K562 (cell line): ENCODE measurements around the gene TREH. TPM values are rescaled to one million over a fixed set of nuclear protein-coding genes. Genes with fewer than 3 reads are reported as not detected.

Experiments used
- ATAC-seq: fragments of 200-7000 bp; cut with Tn5 transposase; 3 replicates; pipeline ENCODE4 v1.9.1; 2020; ENCODE audit warnings: moderate library complexity
- BruUV-seq: library from RNA; stranded (reverse); fragments of 400-500 nt; replicated peaks from 2 replicates; lab custom pipeline; 2021; lab: Mats Ljungman, UMichigan
- CTCF ChIA-PET: fragments of 300-600 bp; formaldehyde crosslinking; extraction: SDS; loops from one replicate; lab custom pipeline; 2021; ENCODE audit warnings: low intra/inter-chr PET ratio; lab: Yijun Ruan, JAX
- POLR2A ChIA-PET: fragments of 300-600, 350-650 bp; sonication (Branson Sonifier 250); formaldehyde crosslinking; extraction: SDS; loops from one replicate; lab custom pipeline; 2021; ENCODE audit warnings: antibody characterized with exemption, inconsistent platforms; lab: Yijun Ruan, JAX
- DNase-seq, 4 experiments: peaks; one replicate each; pipeline versions ENCODE4 v3.0.0 to v3.0.0-alpha.2; 2011 to 2018; ENCODE audit warnings: low spot score in 3 of 4, mixed read lengths in 3 of 4; ENCODE audit errors: extremely low read depth in 1 of 4
- FAIRE-seq: peaks from 2 replicates; lab custom pipeline; 2011; peaks lifted over from hg19 to GRCh38; lab: Jason Lieb, UNC
- H2AFZ ChIP-seq: 2 replicates; pipeline ENCODE4 v1.6.0; 2011; ENCODE audit warnings: low read depth, low read length, control low read depth, inconsistent platforms
- H3K27ac ChIP-seq: fragments of 200-600 bp; 3 replicates; pipeline ENCODE4 v1.8.0; 2011; ENCODE audit warnings: low read depth, mild to moderate bottlenecking, control low read depth, inconsistent platforms, low read length, moderate library complexity, mixed read lengths; ENCODE audit errors: extremely low read depth
- H3K27me3 ChIP-seq, 2 experiments: fragments of 300-600 bp in 1 of 2; 2 replicates in 1 of 2; 3 replicates in 1 of 2; pipeline versions ENCODE4 v1.6.0 to v1.8.0; 2011; ENCODE audit warnings: inconsistent platforms in 2 of 2, low read length in 2 of 2, mild to moderate bottlenecking in 1 of 2, mixed read lengths in 1 of 2, moderate library complexity in 1 of 2; ENCODE audit not compliant: control insufficient read depth in 2 of 2, insufficient read depth in 2 of 2
- H3K36me3 ChIP-seq: fragments of 300-600 bp; 3 replicates; pipeline ENCODE4 v1.8.0; 2011; ENCODE audit warnings: mild to moderate bottlenecking, low read length, inconsistent platforms; ENCODE audit not compliant: control insufficient read depth, insufficient read depth
- H3K4me1 ChIP-seq, 2 experiments: fragments of 200-600 bp in 1 of 2; replicated peaks in 1 of 2; 2 replicates in 1 of 2; 3 replicates in 1 of 2; pipeline versions ENCODE4 v1.5.1 to v1.8.0; 2011; ENCODE audit warnings: inconsistent platforms in 2 of 2, low read length in 2 of 2, mild to moderate bottlenecking in 1 of 2, mixed read lengths in 1 of 2, moderate library complexity in 1 of 2; ENCODE audit not compliant: control insufficient read depth in 2 of 2, insufficient read depth in 2 of 2
- H3K4me2 ChIP-seq: 2 replicates; pipeline ENCODE4 v1.6.1; 2011; ENCODE audit warnings: low read length, control low read depth, inconsistent platforms, mixed read lengths; ENCODE audit not compliant: insufficient read depth
- H3K4me3 ChIP-seq: fragments of 200-600 bp; sonication (generic), shearing (Covaris generic); 2 replicates; pipeline ENCODE4 v1.5.1; 2016; ENCODE audit warnings: control low read depth, inconsistent platforms
- H3K79me2 ChIP-seq: fragments of 200-600 bp; 3 replicates; pipeline ENCODE4 v1.8.0; 2011; ENCODE audit warnings: low read length, inconsistent platforms; ENCODE audit not compliant: control insufficient read depth, insufficient read depth
- H3K9ac ChIP-seq, 2 experiments: 2 replicates each; pipeline versions ENCODE4 v1.6.0 to v1.6.1; 2011; ENCODE audit warnings: low read depth in 2 of 2, low read length in 2 of 2, control low read depth in 1 of 2, inconsistent platforms in 1 of 2, mild to moderate bottlenecking in 1 of 2, mixed read lengths in 1 of 2; ENCODE audit not compliant: insufficient read depth in 1 of 2
- H3K9me1 ChIP-seq: one replicate; pipeline ENCODE4 v1.6.0; 2011; ENCODE audit warnings: inconsistent platforms, mild to moderate bottlenecking, low read length, moderate library complexity; ENCODE audit not compliant: control insufficient read depth, insufficient read depth
- H3K9me3 ChIP-seq: replicated peaks from 2 replicates; pipeline ENCODE4 v1.5.1; 2011; ENCODE audit warnings: low read depth, low read length, inconsistent platforms; ENCODE audit not compliant: control insufficient read depth, insufficient read depth
- H4K20me1 ChIP-seq: replicated peaks from 2 replicates; pipeline ENCODE4 v1.6.1; 2011; ENCODE audit warnings: low read length, inconsistent platforms, mixed read lengths; ENCODE audit not compliant: control insufficient read depth, insufficient read depth
- GATAD2A ChIP-seq: fragments of 450-650 bp; IDR thresholded peaks from 2 replicates; pipeline ENCODE4 v1.6.1; 2017
- LCOR ChIP-seq: sonication (generic); formaldehyde crosslinking; IDR thresholded peaks from 2 replicates; pipeline ENCODE4 v1.8.0; 2022; ENCODE audit warnings: mild to moderate bottlenecking, missing genetic modification reagents
- MAFK ChIP-seq: IDR thresholded peaks from 2 replicates; pipeline ENCODE4 v1.6.1; 2011; ENCODE audit warnings: low read length, improper control_type of control experiment
- MCM3 ChIP-seq: fragments of 450-650 bp; IDR thresholded peaks from 2 replicates; pipeline ENCODE4 v1.6.1; 2016
- MYNN ChIP-seq, 2 experiments: sonication (generic); formaldehyde crosslinking in 1 of 2; IDR thresholded peaks; 2 replicates each; pipeline versions ENCODE4 v1.5.0 to v1.6.1; 2016 to 2020; ENCODE audit warnings: antibody characterized with exemption in 1 of 2, missing genetic modification reagents in 1 of 2
- PPARD ChIP-seq: fragments of 250-450 bp; sonication (Bioruptor Pico); IDR thresholded peaks from 2 replicates; pipeline ENCODE4 v1.8.0; 2022; ENCODE audit warnings: inconsistent platforms, mild to moderate bottlenecking, moderate library complexity
- SNRNP70 ChIP-seq: fragments of 200-400 bp; formaldehyde crosslinking; optimal IDR thresholded peaks from 2 replicates; pipeline ENCODE3; 2017; ENCODE audit warnings: low read depth, low read length
- SUPT5H ChIP-seq: fragments of 450-650 bp; IDR thresholded peaks from 2 replicates; pipeline ENCODE4 v1.6.1; 2016
- WHSC1 ChIP-seq: IDR thresholded peaks from one replicate; pipeline ENCODE4 v1.6.1; 2012; ENCODE audit warnings: low read length, control low read depth, inconsistent platforms
- ZNF551 ChIP-seq: fragments of 250-450 bp; sonication (Bioruptor Pico); IDR thresholded peaks from 2 replicates; pipeline ENCODE4 v1.5.0; 2021; ENCODE audit warnings: mild to moderate bottlenecking, moderate library complexity
- WGBS: fragments of 100-300 bp; shearing (Covaris generic); methylation state at CpG from one replicate; pipeline ENCODE4 v1.1.6; 2016; ENCODE audit warnings: low coverage, mixed read lengths; ENCODE audit not compliant: insufficient coverage; ENCODE audit errors: missing lambda C conversion rate; 5-methylcytosine and 5-hydroxymethylcytosine counted together
- in situ Hi-C: fragments of 300-500 bp; cut with MboI; formaldehyde crosslinking; loops from 4 replicates; pipeline ENCODE4 v1.15.0; 2018; ENCODE audit warnings: inconsistent platforms, mixed read lengths
- intact Hi-C: fragments of 100-400 bp; cut with micrococcal nuclease; formaldehyde crosslinking; loops from 2 replicates; pipeline ENCODE4 v1.14.2; 2022
- polyA plus RNA-seq, 8 experiments: library from polyadenylated mRNA; depleted of rRNA in 4 of 8; stranded (reverse) in 5 of 8; unstranded in 3 of 8; fragments of >200 nt; fragmentation: Nextera tagmentation in 2 of 8; fragmentation: Illumina TruSeq in 1 of 8; extraction: Ambion mirVana in 2 of 8; extraction: Trizol in 1 of 8; gene quantifications; 2 replicates each; pipeline versions ENCODE4 v1.2.1 to v1.2.3, GENCODE V29; 2011 to 2014; ENCODE audit warnings: inconsistent platforms in 1 of 8, missing spikeins in 1 of 8
- total RNA-seq, 7 experiments: library from RNA; depleted of rRNA in 6 of 7; stranded (reverse); fragments of >200 nt in 6 of 7; fragmentation: Illumina TruSeq in 2 of 7; extraction: Trizol in 2 of 7; gene quantifications; 2 replicates each; pipeline versions ENCODE4 v1.2.1 to v1.2.3, GENCODE V29; 2011 to 2021; ENCODE audit warnings: low replicate concordance in 1 of 7
- TF ChIP-seq, protein P1 (sequence below): IDR thresholded peaks from 2 replicates; pipeline ENCODE4 v1.6.1; 2016; ENCODE audit warnings: missing genetic modification characterization, missing compliant biosample characterization
- TF ChIP-seq, protein P2 (sequence below), 2 experiments: IDR thresholded peaks in 1 of 2; conservative IDR thresholded peaks in 1 of 2; 2 replicates each; pipeline ENCODE4 v1.6.1; 2016; ENCODE audit warnings: low read depth in 2 of 2, mild to moderate bottlenecking in 1 of 2, missing compliant biosample characterization in 1 of 2, missing genetic modification characterization in 1 of 2, moderate library complexity in 1 of 2

The TREH gene
- total and polyA plus RNA-seq, 9 of the 15 experiments (the other 6 are each of a cell fraction or from before 2014, with no cell fraction given), result 0.09 to 0.20 (median 0.11) TPM; not detected in 6

DNA sequence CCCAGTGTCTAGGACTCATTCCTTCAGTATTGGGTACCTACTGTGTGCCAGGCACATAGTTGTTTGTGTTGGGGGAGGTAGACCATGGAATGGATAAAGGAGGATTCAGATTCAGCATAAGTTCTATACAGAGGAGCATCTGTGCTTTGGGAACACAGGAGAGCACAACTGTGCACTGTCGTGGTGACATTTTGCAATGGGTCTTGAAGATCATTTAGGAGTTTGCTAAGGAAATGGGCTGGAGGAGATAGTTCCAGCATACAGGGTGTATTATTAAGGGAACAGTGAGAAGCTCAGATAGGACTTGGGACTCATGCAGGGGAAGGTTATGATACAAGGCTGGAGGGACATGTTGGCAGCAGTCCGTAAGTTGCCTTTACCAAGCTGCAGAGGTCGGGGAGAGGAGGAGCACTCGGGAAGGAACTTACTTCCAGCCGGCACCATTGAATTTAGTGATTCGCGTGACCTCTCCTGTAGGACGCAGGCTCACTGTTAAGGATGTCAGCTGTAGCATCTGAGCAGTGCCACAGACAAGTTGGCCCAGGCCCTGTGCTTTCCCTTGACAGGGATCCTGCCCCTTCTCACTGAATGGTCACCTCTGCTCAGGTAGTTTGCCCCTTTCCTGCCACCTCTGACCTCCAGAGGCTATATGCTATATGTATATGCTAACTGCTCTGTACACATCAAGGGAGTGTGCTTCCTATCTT lies 25.6 kb downstream of the TREH start:
- no peaks in the 10 kb centered on the region for H3K27me3 ChIP-seq
- no peaks in the 10 kb centered on the region for H3K79me2 ChIP-seq
- H3K4me2 ChIP-seq, result no peak overlapping the region
- H3K27ac ChIP-seq, result no peak overlapping the region
- 79% methylated on average over 8 of the region's 8 CpGs for WGBS
- no peaks in the 10 kb centered on the region for H3K9me3 ChIP-seq
- no peak overlapping the region; a peak in 1 of 4 replicates for H3K9ac ChIP-seq
- ATAC-seq (no peak), DNase-seq (no peak), FAIRE-seq (no peak)
- H3K4me3 ChIP-seq, result no peak overlapping the region
- H3K9me1 ChIP-seq, result peaks cover 5% of the 10 kb centered on the region
- H3K36me3 ChIP-seq, result peaks cover 25% of the 10 kb centered on the region
- no peak overlapping the region for H2AFZ ChIP-seq
- TF ChIP-seq, protein P1, sequence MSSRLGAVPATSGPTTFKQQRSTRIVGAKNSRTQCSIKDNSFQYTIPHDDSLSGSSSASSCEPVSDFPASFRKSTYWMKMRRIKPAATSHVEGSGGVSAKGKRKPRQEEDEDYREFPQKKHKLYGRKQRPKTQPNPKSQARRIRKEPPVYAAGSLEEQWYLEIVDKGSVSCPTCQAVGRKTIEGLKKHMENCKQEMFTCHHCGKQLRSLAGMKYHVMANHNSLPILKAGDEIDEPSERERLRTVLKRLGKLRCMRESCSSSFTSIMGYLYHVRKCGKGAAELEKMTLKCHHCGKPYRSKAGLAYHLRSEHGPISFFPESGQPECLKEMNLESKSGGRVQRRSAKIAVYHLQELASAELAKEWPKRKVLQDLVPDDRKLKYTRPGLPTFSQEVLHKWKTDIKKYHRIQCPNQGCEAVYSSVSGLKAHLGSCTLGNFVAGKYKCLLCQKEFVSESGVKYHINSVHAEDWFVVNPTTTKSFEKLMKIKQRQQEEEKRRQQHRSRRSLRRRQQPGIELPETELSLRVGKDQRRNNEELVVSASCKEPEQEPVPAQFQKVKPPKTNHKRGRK (tag), result no peak
- TF ChIP-seq, protein P2, sequence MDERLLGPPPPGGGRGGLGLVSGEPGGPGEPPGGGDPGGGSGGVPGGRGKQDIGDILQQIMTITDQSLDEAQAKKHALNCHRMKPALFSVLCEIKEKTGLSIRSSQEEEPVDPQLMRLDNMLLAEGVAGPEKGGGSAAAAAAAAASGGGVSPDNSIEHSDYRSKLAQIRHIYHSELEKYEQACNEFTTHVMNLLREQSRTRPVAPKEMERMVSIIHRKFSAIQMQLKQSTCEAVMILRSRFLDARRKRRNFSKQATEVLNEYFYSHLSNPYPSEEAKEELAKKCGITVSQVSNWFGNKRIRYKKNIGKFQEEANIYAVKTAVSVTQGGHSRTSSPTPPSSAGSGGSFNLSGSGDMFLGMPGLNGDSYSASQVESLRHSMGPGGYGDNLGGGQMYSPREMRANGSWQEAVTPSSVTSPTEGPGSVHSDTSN (CRISPR knock-in tag; IDR thresholded peaks at IDR 0.05; ENCODE audit: low read depth), result no peak
- TF ChIP-seq, protein P2 (tag; conservative IDR thresholded peaks at IDR 0.05; ENCODE audit: low read depth), result no peak
- TF ChIP-seq PPARD (CRISPR knock-in tag) (no peak), MYNN (IDR thresholded peaks at IDR 0.05) (no peak), MYNN (CRISPR knock-in tag; IDR thresholded peaks at IDR 0.05) (no peak), MCM3 (no peak), WHSC1 (no peak), MAFK (no peak), GATAD2A (no peak), ZNF551 (CRISPR knock-in tag) (no peak), SUPT5H (no peak), SNRNP70 (no peak), LCOR (no peak)
- ChIA-PET POLR2A (interaction anchor here (0.5 to 0.9 kb wide), 2 partner anchors 455 to 499 kb away, joined by 3 read pairs; no protein-coding TSS in a partner anchor), CTCF (no interaction called here)
- BruUV-seq, result no TSS peak
- peaks cover 0 to 8% of the 10 kb centered on the region in 2 experiments; a peak in 1 of 5 replicates for H3K4me1 ChIP-seq
- intact Hi-C loops (loop anchor here (10.0 kb wide), 1 partner anchor 301 kb away; the partner anchor contains the start of gene UPK2), in situ Hi-C loops (no loop called here)
- no peaks in the 10 kb centered on the region for H4K20me1 ChIP-seq
